Measurements from ENCODE around the gene PDXK.

DNA sequence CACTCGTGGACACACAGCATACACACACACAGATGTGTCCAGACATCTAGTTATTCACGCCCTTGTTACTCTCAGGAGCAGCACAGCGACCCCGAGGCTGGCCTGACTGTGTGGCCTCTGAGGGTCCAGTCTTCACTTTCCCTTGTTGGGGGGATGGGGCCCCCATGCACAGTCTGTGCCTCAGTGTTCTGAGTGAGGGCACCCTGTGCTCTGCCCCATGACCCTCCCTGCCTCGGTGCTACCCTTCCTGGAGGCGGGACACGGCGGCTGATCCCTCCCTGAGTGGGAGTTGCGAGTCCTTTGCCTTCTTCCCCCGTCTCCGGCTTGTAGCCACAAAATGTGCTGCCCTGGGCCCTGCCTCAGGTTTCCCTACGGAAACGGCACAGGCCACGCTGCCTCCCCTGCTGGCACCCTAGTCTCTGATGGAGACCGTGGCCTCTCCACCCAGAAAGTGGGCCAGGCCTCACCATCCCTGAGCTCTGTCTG is 48.6 kb downstream of the PDXK start:
- TF ChIP-seq, protein P1, sequence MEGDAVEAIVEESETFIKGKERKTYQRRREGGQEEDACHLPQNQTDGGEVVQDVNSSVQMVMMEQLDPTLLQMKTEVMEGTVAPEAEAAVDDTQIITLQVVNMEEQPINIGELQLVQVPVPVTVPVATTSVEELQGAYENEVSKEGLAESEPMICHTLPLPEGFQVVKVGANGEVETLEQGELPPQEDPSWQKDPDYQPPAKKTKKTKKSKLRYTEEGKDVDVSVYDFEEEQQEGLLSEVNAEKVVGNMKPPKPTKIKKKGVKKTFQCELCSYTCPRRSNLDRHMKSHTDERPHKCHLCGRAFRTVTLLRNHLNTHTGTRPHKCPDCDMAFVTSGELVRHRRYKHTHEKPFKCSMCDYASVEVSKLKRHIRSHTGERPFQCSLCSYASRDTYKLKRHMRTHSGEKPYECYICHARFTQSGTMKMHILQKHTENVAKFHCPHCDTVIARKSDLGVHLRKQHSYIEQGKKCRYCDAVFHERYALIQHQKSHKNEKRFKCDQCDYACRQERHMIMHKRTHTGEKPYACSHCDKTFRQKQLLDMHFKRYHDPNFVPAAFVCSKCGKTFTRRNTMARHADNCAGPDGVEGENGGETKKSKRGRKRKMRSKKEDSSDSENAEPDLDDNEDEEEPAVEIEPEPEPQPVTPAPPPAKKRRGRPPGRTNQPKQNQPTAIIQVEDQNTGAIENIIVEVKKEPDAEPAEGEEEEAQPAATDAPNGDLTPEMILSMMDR (IDR thresholded peaks at IDR 0.05), result no peak
- no peak for TF ChIP-seq POLR2A (IDR thresholded peaks at IDR 0.05)

Measured in body of pancreas (tissue), 4 donors.